ENCODE measurements around the gene SP110.
A peak's percentile ranks its signal among the peaks of the same experiment; 100 is the strongest.
"Not testable (repeated sequence)": the region's sequence is repeated elsewhere in the genome, so short reads cannot be mapped to it uniquely, and the experiment has no call there.

The SP110 gene

DNA sequence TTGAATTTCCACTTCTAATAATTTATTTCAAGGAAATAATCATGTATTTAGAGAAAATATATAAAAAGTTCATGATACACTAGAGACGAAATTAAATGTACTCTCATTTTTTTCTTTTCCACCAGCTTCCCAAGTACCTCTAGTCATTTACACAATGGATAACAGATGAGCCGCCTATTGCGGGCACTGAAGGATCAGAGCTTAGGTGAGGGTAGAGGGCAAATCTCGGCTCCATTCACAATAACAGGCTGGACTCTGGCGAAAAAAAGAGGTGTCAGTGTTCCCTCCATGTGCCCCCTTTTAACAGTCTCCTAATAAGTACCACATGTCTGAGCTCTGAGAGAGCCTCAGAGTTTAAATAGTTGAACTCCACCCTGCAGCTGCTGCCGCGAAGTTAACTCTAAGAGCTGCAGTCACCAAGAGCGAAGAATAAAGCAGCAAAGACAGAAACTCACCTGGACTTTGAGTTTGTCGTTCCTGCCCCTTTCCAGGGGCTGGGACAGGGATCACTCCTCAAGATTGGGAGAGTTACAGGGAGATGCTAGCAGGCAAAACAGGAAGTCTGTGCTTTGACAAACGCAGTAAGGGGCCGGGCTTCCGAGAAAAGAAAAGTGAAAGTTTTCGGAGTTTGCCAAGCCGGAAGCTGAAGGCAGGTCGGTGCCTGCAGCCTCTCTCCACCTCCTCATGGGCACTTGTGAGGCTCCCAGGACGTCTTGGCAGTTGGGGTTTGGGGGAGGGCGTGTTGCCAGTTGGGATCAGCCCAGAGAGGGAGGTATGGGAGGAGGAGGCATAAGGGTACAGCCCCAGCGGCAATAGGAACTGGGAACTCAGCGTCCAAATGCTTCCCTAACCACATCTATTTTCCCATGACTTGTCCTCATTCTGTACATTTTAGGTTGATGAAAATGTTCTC lies at the start of gene SP110:
TSS of gene SP110 (minus strand) at position 566 of the 913 bp plus-strand sequence. CDS start 3,057 bp downstream, outside the sequence.
- DNase-seq = peak; percentile 72

DNA sequence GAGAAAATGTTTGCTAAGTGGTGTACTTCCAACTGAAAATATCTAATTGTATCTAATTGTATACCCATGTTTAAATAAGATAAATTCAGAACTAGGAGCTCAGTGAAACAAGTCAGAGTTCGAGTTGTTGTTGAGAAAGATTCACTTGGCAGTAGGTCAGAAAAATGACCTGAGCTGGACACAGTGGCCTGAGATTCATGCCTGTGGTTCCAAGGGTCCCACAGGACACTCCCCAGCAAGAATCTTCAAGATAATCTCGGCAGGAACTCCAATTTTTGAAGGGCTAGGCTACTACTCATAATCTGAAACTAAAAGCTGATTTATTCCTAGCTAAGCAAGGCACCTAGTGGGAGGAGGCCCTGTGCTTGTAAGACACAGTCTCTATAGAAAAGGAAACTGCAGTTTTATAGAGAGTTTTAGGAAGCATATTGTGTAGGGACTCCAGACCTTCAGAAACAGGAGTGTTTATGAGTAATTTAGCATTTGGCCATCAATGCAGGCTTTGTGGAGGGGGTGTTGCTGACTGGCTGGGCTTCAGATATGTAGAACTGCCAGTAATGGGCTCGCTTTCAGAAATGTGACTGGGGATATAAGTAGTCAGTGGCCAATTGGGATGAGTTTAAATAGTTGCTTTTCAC lies 48.9 kb upstream of the SP110 start:
- no peak for DNase-seq

DNA sequence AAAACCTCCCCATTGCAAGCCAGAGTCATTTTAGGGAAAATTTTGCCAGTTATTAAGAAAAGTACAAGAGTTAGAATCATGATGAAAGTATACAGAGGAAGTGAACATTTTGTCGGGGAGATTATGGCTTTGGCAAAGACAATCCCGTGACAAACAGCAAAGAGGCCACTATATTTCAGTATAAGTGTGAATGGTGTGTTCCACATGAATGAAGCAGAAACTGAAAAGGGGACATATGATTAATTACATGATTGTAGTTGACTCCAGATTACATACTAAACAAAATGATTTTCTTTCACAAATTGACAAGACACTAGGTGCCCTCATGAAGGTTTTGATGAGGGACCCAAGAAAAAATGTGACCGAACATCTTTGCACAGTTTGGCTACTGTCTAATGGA lies 47.8 kb upstream of the SP110 start:
- no peak for DNase-seq

DNA sequence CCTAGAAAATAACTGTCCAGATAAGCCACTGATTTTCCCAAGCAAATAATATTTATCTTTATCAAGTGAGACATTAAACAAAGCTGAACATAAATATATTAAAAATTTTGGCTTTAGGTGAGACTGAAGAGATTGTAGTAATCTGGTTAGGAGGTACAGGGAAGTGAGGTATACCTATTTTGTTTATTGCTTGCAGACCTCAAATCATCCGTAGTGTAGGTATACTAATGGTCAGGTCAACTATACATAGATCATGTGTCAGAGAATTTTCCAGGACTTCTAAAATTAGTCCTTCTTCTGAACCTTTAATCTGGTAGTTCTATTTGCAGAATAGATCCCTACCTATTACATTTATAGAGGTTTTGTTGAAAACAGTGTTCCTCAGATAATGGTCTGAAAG lies 47.3 kb upstream of the SP110 start:
- DNase-seq = no peak

DNA sequence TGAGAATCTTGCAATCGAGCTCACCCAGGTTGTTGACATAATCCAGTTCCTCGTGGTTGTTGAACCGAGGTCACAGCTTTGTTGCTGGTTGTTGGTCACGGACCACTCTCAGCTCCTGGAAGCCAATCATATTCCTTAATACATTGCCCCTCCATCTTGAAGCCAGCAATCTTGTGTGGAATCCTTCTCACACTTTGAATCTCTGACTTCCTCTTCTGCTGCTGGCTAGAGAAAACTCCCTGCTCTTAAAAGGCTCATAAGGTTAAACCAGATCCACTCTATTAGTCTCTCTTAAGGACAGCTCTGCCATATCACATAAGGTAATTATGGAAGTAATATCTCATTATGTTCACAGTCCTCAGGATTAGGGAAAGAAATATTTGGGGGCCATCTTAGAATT lies 46.9 kb upstream of the SP110 start:
- no peak for DNase-seq

DNA sequence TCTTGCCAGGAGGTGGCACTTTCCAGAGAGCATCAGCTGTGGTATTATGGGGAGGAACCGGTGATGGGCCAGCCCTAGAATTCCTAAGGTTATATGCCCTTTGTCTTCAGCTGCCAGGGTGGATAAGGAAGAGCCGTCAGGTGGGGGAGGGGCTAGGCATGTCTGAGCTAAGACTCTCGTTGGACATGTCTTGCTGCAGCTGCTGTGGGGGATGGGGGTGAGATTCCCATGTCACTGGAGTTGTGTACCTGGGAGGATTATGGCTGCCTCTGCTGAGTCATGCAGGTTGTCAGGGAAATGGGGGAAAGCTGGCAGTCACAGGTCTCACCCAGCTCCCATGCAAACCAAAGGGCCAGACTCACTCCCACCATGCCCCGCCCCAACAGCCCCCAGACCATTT lies 45.2 kb upstream of the SP110 start:
- DNase-seq = not testable (repeated sequence)

DNA sequence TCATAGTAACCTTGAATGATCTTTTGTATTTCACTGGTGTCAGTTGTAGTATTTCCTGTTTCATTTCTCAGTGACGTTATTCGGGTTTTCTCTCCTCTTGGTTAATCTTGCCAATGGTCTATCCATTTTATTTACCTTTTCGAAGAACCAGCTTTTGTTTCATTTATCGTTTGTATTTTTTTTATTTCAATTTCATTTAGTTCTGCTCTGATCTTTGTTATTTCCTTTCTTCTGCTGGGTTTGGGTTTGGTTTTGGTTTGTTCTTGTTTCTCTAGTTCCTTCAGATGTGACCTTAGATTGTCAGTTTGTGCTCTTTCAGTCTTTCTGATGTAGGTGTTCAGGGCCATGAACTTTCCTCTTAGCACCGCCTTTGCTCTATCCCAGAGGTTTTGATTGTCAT lies 42.5 kb upstream of the SP110 start:
- no peak for DNase-seq

DNA sequence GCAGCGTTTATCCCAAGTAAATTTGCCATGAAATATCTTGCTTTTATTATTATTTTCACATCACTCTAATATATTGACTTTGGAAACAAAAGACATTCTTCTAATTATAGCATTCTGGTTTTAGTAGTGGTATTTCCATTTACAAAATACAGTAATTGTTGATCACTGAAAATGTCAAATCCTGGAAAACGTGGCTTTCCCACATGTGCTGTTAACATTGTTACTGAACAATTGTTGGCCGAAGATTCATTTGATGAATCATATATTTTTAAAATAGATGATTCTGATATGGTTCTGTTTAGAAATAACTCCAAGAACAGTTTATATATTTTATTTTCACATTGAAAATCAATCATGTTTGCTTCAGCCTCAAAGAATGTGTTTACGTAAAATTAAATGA lies 38.7 kb upstream of the SP110 start:
- DNase-seq = no peak

DNA sequence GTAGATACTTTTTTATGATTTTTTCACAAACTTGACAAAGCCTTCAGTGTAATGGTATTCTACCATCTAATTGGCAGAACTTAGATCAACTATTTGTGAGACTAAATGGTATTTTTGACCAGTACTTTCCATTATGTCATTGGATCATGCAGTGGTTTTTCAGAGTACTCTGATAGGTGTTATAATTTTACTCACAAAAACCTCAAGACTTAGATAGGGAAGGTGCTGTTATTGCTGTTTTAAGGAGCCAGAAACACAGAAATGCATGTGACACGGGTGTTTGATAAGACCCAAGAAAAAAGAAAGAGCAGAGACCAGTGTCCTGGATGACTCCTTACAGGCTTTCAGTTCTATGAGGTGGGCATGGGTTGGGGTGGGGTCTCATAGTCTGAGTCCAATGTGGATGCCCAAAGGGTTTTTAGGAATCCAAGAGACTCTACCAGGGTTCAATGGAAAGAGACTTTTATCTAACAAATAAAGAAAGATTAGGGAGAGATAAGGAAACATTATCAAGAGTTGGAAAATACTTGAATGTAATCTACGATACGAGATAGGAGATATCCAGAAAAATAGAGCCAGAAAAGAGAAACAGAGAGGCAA lies 37.0 kb upstream of the SP110 start:
- no peak for DNase-seq

DNA sequence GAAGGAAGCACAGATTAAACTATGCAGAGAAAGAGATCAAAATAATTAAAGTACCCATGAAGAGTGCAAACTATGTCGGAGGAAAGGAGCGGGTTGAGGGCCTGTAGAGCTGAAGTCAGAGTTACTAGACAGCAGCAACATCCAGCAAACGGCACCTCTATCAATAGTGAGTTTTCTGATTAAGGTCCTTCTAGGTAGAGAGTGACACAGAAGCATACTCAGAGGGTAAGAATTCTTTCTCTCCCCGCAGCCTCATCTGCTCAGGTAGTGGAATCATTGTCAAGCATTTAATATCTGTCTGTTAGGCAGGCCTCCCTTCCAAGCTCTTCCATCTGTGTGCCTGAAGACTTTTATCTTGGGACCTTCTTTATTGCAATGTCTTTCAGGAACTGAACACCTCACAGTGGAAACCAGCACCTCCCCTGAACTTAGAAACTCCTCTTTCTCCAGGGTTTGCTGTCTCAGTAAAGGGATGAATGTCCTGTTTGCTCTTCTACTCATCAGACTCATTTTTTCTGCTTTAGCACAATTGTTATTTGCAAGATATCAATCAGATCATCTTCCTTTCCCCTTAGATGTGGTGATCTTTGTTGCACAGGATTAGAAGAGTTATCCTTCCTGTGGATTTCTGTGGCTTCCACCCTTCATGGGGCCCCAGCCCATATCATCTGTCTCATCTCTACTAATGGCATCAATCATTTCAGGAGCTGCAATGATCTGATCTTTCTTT lies 34.5 kb upstream of the SP110 start:
- peak; percentile 12 for DNase-seq

DNA sequence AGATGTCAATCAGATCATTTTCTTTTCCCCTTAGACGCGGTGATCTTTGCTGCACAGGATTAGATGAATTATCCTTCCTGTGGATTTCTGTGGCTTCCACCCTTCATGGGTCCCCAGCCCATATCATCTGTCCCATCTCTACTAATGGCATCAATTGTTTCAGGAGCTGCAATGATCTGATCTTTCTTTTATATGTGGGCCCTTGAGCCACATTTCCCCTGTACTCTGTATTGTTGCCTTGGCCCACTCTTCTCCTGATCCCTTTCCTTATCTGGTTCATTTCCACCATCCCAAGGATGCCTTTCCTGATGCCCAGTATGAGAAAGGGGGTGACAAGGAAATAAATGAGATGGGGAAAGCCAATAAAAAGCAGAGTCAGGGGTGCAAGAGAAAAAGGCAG lies 30.4 kb upstream of the SP110 start:
- no peak for DNase-seq

DNA sequence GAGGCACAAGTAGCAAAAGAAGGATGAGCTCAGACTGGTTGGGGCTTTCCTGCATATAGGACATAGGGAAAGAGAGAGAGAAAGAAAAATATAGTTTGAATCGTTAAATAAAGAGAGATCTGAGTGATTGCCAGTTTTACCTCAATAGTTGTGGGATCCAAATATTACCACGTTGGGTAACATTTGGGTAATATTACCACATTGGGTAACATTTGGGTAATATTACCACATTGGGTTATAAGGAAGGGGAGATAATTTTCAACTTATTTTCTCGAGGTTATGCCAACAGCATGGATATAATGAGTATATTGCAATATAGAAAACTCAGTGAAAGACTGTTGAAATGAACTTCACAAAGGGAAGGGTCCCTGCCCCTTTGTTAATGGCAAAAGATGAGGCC lies 26.4 kb upstream of the SP110 start:
- no peak for DNase-seq

DNA sequence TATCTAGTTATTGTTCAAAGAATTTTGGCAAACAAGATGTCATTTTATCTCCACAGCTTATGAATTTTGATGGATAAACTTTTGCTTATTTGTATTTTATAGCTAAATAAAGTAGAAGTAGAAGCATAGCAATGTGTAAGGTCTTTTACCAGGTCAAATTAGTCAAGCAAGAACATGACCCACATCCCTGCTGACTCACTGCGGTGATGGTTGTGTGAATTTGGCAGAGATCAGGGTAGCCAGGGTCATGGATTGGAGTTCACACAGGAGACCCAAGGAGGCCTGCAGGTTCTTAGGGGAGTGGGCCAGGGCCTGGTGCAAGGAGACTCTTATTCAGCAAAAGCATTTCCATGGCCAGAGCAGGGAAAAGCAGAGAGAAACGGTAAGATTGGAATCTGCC lies 24.4 kb upstream of the SP110 start:
- no peak for DNase-seq

DNA sequence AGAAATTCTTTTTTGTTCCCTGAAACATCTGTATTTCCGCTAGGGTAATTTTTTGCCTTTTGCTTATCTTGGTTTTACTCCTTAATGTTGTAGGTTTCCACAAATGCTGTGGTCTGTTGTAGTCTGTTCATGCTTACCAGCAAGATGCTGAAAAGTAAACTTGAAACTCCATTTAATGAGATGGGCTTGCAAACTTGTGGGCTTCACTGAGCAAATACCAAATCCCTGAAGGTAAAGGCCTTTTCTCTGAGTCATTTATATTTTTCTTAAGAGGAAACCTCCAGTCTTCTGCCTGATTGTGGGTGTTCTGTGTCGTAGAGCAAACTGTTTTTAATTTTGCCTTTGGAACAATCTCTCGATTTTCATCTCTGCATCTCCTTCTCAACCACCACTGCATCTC lies 15.1 kb upstream of the SP110 start:
- no peak for DNase-seq

DNA sequence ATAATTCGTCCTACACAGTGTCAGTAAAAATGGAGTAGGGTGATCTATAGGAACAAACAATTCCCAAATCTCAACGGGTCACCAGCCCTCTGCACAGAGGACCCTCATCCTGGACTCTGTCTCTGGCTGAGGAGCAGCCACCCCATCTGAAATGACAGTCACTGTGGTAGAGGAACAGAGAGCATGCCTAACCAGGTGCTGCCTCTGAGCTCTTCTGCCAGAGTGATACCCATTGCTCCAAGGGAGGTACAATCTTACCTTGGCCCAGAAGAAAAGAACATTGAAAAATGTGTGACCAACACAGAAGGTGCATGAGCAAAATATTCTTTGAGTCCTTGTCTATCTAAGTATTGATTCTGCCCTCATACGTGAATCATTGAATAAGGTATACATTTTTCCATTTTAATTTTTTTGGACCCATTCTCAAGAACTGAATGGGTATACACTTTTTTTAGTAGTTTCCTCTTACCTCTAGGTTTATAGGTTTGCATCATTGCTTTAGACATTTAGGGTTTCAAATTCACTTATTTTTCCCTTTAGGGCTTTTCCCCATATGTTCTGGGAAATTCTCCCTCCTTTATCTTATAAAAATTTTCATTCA lies 14.4 kb upstream of the SP110 start:
- DNase-seq = no peak

DNA sequence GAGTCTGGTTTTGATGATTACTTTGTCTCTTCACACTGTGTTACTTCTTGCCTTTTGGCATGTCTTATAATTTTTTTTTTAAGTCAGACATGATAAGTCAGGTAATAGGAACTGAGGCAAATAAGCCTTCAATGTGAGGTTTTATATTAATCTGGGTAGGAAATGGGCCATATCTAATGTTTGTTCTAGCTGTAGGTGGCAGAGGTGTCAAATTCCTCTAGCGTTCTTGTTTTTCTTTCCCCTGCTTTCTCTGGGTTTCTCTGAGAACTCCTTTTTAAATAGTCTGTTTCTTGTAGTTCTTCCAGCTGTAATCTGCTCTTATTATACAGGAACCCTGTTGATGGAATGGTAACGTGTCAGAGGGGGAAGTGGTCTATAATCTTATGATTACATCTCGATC lies 11.5 kb upstream of the SP110 start:
- no peak for DNase-seq

DNA sequence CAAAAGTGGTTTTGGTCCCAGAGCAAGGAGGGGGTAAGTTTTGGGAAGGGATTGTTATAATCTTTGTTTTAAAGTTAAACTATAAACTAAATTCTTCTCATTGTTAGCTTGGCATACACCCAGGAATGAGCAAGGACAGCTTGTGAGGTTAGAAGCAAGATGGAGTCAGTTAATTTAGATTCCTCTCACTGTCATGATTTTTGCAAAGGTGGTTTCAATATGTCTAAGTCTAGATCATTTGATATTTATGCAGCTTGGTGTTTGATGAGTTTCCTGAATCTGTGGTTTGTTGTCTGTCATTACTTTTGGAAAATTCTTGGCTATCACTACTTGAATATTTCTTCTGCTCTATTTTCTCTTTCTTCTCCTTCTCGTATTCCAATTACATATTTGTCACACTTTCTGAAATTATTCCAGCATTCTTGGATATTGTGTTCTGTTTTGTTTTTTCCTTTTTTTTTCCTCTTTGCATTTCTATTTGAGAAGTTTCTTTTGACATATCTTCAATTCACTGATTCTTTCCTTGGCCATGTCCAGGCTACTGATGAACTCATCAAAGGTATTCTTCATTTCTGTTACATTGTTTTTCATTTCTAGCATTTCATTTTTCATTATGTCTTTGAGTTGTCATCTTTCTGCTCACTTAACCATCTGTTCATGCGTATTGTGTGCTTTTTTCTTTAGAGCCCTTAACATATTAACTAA lies 10.9 kb upstream of the SP110 start:
- no peak for DNase-seq

DNA sequence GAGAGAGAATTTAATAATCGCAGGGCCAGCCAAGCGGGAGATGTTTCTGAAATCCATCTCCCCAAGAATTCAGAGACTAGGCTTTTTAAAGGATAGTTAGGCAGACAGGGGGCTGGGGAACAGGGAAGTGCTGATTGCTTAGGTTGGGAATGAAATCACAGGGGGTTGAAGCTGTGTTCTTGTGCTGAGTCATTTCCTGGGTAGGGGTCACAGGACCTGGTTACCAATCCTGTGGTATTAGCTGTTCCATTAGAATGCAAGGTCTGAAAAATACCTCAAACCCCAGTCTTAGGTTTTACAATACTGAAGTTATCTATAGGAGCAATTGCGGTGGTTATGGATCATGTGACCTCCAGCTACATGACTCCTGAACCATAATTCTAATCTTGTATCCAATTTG lies 10.3 kb upstream of the SP110 start:
- DNase-seq = no peak

DNA sequence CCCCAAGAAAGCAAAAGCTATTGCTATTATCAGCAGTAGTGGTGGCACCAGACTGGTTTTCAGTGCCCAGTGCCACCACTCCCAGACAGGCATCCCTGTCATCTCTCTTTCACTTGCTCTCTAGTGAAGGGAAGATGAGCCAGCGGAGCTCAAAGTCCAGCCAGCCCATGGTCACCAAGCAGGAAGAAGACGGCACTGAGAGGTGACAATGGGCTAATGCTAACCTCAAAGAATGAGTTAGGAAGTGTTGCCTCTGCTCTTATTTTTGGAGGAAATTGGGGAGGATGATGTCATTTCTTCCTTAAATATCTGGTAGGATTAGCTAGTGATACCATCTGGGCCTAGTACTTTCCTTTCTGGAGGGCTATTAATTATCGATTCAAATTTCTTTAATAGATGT lies 7.4 kb upstream of the SP110 start:
- no peak for DNase-seq

DNA sequence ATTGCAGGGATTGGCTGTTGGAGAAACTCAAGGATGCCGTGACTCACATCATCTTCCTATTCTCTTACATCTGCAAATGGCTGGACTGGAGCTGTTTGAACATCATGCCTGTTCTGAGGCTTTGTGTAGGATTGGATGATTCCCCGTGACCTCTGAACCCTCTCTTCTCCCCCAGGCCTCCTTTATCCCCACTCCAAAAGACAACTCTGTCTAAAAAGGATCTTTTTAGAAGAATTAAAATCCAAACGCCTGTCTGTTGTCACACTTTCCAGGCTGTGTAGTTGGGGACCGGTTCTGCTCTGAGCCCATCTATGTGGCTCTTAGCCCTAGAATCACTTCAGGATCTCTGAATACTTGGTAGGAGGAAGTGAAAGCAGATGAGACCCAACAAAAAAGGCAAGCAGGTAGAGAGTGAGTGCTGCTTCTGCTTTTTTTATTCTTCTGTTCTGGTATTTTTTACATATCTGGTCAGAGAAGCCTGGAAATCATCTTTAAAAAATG lies 6.3 kb upstream of the SP110 start:
- no peak for DNase-seq

DNA sequence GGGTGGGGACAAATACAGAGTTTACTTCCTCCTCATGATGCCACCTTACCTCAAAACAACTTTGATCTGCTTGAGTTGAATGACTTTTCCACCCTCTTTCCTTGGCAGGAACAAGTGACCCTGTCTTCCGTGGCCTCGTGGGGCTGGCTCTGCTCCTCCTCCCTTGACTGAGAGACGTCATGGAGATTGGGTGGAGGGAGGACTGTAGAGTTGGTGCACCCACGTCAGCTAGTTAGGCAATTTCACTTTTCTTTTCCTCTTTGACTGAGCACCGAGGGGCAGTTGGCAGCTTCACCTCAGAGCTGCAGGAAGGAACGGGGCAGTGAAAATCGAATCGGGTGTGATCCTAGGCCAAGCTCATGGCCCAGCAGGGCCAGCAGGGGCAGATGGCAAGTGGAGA lies 5.7 kb upstream of the SP110 start, which contains the start of gene SP140:
TSS of gene SP140 (plus strand) at position 251 of the 400 bp plus-strand sequence. CDS start at position 360, 109 bp downstream.
- DNase-seq = peak; percentile 66

DNA sequence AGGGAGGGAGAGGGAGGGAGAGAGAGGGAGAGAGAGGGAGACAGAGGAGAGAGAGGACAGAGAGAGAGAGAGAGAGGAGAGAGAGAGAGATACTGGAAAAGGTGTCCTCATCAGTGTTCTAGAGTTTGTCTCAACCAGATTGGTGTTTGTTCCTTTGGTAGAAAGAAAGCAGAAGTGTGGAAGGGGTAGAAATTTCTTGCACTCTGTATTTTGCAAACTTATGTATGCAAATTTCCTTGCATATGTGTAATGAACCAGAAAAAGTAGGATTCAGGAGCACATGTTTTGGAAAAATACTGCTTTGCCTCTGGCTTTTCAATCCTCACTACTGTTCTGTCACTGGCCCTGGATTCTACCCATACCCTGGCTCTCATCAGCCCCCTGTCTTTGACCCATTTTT lies 4.7 kb upstream of the SP110 start:
- DNase-seq = no peak
